Cardiac septum (tissue), 1 donor: ENCODE results near the gene MAGEA11. TPM values are rescaled to one million over a fixed set of nuclear protein-coding genes. Genes with fewer than 3 reads are reported as not detected.
"Not testable (repeated sequence)": the region's sequence is repeated elsewhere in the genome, so short reads cannot be mapped to it uniquely, and the experiment has no call there.

ENCODE experiments used
- DNase-seq: peaks from one replicate; pipeline ENCODE4 v3.0.0-alpha.2; 2020; ENCODE audit warnings: low spot score
- intact Hi-C: fragments of 100-400 bp; cut with DNase I; formaldehyde crosslinking; loops from one replicate; pipeline ENCODE4 v1.14.0; 2022
- total RNA-seq: library from RNA; stranded (reverse); fragmentation: NEBNext Ultra II Directional; extraction: Animal tissue kit (Norgen Biotek cat#: 25700); gene quantifications from one replicate; pipeline ENCODE4 v1.2.1, GENCODE V29; 2021
- donor health status: DM: no; HTN: no; CAD: no.

Gene MAGEA11
- total RNA-seq, 1 donor from 2014 or later = not detected

DNA sequence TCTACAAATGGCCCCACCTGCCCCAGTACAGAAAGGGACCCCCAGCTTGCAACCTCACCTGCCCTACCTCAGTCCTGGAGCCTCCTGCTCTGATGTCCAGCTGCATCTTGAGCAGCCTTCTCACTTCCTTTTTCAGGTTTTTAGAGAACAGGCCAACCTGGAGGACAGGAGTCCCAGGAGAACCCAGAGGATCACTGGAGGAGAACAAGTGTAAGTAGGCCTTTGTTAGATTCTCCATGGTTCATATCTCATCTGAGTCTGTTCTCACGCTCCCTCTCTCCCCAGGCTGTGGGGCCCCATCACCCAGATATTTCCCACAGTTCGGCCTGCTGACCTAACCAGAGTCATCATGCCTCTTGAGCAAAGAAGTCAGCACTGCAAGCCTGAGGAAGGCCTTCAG, 3.6 kb downstream of the MAGEA11 start:
- no peak for DNase-seq
- intact Hi-C loops = no loop called here

DNA sequence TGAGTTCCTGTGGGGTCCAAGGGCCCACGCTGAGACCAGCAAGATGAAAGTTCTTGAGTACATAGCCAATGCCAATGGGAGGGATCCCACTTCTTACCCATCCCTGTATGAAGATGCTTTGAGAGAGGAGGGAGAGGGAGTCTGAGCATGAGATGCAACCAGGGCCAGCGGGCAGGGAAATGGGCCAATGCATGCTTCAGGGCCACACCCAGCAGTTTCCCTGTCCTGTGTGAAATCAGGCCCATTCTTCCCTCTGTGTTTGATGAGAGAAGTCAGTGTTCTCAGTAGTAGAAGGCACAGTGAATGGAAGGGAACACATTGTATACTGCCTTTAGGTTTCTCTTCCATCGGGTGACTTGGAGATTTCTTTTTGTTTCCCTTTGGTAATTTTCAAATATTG, 4.8 kb downstream of the MAGEA11 start:
- intact Hi-C loops = no loop called here
- DNase-seq = no peak

DNA sequence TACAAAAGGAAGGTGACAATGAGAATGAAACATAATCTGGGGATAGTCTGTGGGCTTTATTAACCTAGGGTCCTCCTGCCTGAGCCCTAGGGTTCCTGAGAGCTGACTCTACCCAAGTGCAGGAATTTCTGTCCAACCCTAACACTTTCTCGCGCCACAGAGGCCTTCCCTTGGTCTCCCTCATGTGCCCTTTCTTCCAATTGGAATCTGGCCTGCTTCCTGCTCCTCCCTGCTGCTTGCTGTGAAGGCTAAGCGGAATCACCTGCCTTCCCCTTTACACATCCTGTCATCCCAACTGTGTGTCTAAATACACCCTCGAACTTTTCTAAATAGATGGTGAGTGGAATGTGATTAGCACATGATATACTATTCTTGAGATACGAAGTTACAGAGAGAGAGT, 5.9 kb downstream of the MAGEA11 start:
- intact Hi-C loops = no loop called here
- DNase-seq = no peak

DNA sequence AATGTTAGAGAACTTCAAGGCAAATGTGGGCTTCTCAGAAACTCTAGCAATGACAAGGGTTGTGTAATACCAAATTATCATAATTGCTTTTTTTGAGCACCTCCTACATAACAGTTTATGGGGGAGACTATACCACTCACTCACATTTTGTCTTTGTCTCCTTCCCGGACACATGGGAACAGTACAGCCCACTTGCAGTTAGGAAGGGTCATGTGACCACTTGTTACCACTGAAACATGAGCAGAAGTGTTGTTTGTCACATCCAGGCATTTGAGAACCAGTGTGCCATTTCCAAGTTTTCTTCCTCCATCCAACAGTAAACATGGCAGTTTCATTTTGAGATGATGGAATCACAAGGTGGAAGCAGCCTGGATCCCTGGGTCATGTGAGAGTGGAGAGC, 6.9 kb downstream of the MAGEA11 start:
- intact Hi-C loops = no loop called here
- no peak for DNase-seq

DNA sequence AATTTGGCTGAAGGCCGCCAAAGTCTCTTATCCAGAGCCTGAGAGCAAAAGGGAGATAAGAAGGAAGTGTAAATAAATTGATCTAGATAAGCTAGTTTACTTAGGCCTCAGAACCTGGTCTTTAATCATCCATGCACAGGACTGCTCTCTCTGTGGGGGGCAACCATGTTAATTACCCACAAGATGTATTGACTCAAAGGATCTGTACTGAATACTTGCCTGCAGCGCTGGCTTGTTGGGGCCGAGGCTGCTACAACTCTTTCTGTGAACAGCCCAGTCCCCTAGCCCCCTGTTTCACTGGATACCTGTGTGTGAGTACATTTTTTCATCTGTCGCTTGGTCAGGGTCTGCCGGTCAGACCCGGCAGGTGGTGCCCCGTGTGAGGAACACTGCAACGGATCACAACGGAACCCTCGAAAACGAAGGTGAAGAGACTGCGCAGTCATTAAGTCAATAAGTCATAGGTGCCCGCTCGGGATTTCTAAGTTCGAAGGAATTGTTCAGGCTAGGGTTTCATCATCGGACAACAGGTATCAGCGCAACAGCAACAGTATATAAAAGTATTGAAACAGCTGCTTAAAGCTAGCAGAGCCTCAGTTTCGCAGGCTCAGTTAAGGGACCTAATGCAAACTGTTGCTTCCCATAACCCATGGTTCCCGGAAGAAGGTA, 8.3 kb downstream of the MAGEA11 start:
- no peak for DNase-seq
- intact Hi-C loops = no loop called here

DNA sequence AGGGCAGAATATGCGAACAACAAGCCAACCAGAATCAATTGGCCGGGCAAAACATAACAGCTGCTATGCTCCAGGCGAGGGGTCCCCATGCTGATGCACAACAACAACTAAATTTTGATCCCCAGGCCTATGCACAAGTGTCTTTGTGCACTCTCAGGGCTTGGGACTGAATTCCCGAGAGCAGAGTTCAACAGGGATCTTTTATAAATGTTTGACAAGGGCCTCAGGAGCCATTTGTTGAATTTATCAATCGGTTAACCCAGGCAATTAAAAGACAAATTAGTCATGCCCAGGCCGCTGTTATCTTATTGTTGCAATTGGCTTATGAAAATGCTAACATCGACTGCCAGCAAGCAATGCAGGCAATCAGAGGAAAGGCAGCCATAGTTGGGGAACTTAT, 9.4 kb downstream of the MAGEA11 start:
- intact Hi-C loops, DNase-seq: not testable (repeated sequence)

DNA sequence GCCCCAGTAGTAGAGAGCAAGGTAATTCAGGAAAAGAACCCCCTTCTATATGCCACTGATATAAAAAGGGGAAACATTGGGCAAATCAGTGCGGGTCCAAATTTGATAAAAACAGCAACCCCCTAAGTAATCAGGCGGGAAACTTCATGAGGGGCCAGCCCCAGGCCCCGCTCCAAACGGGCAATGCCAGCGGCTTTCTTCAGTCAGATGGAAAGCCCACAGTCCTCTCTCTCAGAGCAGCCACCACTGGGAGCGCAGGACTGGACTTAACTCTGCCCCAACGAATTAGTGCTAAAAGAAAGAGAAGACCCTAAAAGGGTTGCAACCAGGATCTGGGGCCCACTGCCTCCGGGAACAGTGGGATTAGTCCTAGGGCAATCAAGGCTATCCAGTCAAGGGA, 9.9 kb downstream of the MAGEA11 start:
- intact Hi-C loops = no loop called here

DNA sequence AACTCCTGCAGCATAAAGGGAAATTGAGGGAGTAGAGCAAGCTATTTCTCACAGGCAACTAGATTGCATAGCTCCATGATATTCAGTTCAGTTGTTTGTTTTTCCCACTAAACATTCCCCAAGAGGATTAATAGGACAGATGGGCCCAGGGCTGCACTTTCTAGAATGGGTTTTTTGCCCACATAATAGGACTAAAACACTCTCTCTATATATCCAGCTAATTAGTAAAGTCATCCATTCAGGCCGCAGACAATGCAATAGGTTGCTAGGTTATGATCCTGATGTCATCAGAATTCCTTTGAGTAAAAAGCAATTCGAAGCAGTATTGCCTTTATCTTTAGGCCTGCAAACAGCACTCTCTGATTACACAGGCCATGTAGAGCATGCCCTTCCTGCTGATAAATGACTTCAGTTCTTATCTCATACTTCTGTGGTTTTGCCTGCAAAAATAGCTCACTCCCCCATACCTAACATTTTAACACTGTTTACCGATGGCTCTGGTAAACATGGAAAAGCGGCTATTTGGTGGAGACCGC, 11.8 kb downstream of the MAGEA11 start:
- intact Hi-C loops = not testable (repeated sequence)

More for the DNA sequence above, 9.9 kb downstream of the MAGEA11 start:
- DNase-seq = no peak

DNA sequence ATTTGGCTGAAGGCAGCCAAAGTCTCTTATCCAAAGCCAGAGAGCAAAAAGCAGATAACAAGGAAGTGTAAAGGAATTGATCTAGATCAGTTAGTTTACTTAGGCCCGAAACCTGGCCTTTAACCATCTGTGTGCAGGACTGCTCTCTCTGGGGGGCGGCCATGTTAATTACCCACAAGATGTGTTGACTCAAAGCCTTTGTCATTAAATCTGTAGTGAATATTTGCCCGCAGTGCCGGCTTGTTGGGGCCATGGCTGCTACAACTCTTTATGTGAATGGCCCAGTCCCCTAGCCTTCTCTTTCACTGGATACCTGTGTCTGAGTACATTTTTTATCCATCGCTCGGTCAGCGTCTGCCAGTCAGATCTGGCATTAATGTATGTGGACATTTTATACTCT, 15.4 kb downstream of the MAGEA11 start:
- DNase-seq, intact Hi-C loops: not testable (repeated sequence)

More for the DNA sequence above, 11.8 kb downstream of the MAGEA11 start:
- DNase-seq = not testable (repeated sequence)

DNA sequence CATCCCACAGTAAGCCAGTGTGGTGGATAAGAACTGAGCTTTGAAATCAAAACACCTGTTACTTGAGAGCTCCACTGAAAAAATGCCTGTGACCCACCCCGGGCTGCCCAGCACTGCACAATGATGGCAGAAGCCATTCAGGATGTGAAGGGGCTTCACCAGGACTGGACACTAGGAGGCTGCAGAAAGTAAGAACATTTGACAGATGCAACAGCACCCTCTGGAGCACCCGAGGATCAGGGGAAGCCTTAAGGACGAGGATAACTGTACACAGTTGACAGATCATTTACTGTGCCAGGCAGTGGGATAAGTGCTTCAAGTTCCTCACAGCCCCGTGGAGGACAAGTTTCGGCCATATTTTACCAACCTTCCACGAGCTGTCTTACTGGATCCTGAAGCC, 30.4 kb downstream of the MAGEA11 start:
- DNase-seq, intact Hi-C loops: not testable (repeated sequence)

DNA sequence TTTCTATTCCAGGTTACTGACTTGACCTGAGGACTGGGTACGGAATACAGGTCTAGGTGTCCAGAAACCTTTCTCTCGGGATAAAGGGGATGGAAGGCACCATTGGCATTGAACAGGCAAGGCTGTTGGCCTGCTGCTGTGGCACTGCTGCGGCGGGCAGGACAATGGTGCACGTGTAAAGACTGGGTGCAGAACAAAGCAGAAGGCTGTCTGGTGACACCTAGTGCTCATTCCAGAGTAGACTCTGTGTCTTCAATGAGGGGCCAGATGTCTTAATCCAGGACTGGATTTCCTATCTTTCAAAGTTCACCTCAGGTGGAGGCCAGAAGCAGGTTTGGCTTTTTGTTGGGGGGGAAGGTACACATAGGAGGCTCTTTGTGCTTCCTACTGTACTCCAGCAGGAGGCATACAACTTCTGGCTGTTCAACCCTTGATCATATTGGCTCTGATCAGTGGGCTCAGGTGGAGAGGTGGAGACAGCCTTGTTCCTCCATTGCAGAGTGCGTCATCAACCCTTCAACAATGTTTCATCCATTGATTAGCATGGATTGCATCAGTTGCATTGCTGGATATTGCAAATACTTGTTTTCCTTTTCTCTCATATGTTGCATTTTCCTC, 34.6 kb downstream of the MAGEA11 start:
- intact Hi-C loops, DNase-seq: not testable (repeated sequence)

DNA sequence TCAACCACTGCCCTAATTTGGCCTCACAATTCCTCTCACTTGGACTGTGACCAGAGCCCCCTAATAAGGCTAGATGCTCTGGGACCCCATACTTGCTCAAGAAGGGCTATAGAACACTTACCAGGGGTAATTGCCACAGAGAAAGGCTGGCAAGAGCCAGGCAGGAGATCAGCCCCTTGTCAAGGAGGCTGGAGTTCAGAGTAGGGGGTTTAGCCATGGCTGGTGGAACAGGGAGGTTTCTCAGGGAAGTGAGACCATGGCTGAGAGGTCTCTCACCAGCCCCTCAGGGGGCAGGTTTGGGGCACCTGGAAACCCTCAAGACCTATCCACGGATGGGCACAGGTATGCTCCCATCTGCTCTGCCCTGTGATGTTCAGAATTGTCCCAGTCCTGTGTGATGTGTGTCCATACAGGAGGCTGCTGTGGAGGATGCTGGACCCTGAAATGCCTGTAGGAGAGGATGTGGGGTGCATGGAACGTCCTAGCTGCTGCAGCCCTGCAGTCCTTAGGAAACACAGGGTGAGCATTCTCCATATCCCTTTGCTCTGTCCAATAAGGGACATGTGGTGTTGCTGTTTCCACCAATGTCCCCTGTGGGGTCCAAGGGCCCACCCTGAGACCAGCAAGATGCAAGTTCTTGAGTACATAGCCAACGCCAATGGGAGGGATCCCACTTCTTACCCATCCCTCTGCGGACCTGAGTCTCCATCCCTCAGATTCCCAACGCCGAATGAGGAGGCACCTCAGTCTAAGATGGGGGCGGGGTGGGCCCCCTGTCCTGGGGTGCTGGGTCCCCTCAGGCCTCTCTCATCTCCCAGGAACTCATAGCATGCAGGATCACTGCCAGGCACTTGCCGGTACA, 45.6 kb downstream of the MAGEA11 start:
- intact Hi-C loops = no loop called here
- peak; percentile 31 for DNase-seq

DNA sequence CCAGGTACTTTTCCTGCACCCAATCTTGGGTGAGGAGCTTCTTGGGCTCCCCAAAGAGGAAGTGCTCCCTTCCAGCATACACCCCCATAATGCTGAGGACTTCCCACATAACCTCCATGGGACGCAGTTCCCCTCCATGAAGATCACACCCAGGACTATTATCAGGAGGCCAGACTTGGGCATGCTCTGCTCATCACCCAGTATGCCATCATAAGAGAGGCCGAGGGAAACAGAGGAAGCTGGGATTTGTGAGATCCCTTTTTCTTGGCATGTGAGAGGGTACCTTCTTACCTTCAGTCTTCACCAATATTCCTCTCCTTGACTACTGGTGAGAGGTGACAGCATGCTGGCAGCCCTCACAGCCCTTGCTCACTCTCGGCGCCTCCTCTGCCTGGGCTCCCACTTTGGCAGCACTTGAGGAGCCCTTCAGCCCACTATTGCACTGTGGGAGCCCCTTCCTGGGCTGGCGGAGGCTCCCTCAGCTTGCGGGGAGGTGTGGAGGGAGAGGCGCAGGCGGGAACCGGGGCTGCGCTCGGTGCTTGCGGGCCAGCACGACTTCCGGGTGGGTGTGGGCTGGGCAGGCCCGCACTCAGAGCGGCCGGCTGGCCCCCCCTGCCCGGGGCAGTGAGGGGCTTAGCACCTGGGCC, 46.3 kb downstream of the MAGEA11 start:
- peak; percentile 36 for DNase-seq
- intact Hi-C loops = no loop called here

DNA sequence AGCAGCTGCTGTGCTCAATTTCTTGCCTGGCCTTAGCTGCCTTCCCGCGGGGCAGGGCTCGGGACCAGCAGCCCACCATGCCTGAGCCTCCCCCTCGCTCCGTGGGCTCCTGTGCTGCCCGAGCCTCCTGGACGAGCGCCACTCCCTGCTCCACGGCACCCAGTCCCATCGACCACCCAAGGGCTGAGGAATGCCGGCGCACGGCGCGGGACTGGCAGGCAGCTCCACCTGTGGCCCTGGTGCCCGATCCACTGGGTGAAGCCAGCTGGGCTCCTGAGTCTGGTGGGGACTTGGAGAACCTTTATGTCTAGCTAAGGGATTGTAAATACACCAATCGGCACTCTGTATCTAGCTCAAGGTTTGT, 46.8 kb downstream of the MAGEA11 start:
- DNase-seq = peak; percentile 58
- intact Hi-C loops = not testable (repeated sequence)

DNA sequence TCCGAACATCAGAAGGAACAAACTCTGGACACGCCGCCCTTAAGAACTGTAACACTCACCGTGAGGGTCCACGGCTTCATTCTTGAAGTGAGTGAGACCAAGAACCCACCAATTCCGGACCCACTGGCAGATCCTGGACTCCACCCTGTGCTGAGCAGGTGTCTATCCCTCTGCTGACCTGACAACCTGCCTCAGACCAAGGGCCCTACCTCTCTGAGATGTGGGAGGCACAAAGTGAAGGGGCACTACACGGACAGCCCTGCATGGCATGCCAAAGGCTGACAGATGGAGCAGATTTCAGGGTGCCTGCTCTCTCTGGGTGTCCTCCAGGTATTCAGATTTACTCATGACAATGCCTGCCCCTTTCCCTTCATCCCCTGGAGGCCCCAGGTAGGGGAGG, 48.0 kb downstream of the MAGEA11 start:
- intact Hi-C loops = no loop called here

DNA sequence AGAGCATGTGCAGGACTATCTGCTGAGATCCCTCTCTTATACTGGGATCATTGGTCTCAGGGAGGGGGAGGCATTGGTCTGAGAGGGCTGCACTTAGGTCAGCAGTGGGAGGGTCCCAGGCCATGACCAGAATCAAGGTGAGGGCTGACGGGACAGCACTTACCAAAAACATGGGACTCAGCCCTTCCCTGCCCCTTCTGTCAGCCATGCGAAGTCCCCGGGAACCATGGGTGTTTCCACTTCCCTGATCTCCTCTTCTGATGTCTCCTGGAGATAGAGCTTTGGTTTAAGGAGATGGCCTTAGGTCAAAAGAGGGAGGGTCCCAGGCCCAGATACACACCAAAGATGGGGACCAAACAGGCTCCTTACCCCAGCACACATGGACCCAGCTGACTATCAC, 49.1 kb downstream of the MAGEA11 start:
- peak; percentile 33 for DNase-seq
- intact Hi-C loops = no loop called here

More for the DNA sequence above, 48.0 kb downstream of the MAGEA11 start:
- peak; percentile 60 for DNase-seq

DNA sequence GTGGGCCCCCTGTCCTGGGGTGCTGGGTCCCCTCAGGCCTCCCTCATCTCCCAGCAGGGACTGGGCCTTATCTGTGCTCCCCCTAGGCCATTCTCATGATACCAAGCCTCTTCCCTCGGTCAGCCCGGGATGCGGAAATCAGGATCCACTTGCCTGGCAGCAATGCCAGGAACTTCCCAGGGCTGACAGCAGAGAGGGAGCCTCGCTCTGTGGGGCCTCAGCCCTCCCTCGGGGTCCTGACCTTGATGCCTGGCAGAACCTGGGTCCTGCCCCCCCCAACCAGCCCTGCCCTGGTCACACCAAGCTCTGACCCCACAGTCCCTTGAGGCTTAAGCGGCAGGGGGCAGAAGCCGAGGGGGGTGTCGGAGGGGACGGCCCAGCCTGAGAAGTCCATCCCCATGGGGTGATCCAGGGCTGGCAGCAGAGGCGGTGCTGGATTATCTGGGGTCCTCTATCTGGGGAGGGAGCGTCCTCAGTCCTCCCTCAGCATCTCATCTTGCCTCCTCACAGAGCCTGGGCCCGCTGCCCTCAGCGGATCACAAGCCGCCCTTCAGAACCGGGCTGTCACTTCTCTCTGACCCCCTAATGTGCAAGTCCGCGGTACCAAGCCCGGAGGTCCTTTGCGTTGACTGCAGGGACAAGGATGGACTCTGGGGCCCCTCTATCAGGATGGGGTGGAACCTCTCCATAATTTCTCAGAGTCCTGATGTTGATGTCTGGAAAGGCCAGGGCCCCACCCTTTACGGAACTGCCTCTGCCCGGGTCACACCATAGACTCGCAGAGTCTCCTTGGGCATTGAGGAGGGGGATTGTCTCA, 50.2 kb downstream of the MAGEA11 start:
- DNase-seq = peak; percentile 55

DNA sequence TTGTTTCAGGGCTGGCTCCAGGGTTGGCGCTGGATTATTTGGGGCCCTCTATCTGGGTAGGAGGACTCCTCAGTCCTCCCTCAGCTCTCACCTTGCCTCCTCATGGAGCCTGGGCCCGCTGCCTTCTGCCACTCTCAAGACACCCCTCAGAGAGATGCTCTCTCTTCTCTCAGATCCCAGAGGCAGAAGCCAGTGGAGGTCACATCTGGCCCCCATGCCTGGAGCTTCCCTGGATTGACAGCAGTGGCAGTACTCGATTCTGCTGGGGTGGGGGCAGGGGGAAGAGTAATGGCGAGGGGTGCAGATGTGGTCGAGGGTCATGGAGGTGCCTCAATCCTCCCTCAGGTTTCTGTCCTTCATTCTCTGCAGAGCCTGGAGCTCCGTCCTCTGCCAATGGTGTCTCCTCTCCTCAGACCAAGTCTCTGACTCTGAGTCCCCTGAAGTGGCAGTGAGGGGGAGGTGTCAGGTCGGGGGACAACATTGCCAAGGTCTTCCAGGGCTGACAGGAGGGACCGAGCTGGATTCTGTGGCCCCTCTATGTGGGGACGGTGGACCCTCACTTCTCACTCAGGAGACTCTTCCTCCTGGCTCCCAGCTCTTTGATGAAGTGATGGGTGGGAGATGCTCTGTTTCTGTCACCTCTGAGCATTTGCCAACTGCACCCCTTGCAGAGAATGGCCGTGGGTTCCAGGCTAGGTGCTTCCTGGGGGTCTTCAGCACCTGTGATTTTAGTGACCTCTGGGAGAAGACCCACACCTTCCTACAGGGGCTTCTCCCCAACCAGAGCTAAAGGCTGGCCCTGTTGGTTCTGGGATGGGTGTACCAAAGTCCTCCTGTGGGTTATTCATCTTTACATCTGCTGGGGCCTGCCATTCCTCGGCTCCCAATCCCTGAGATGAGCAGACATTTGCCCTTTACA, 51.1 kb downstream of the MAGEA11 start:
- intact Hi-C loops = no loop called here
- peak; percentile 46 for DNase-seq

More for the DNA sequence above, 50.2 kb downstream of the MAGEA11 start:
- intact Hi-C loops = not testable (repeated sequence)
